HG02798 (cell line): ENCODE measurements around the gene KDELR3.

Experiments
- ATAC-seq: cut with Tn5 transposase; IDR thresholded peaks from one replicate; pipeline ENCODE4 v1.9.1; 2021; ENCODE audit warnings: mild to moderate bottlenecking; ENCODE audit not compliant: unreplicated experiment, poor library complexity

Gene KDELR3

DNA sequence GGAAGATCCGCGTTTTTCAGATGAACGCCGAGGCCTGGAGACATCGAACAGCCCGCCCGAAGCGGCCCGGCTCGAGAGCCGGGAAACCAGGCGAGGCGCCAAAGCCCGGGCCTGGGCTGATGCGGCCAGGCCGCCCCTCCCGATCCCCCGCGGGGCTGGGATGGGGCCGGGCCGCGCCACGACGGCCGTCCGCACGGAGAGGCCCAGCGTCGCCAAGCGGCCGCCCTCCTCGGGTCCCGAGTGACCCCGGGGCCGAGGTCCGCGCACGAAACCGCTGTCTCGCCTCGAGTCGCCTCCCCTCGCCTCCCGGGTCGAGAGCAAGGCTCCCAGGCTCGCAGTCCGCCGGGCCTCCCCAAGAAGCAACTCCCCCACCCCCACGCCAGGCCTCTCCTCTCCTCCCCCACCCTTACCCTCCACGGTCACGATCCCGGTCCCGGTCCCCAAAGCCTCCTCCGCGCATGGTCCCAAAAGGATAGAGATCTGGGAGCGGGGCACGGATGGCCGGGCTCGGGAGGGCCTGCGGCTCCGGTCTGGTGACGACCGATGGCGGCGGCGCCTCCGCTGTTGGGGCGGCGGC is 37.7 kb downstream of the KDELR3 start:
- peak; percentile 23 for ATAC-seq

DNA sequence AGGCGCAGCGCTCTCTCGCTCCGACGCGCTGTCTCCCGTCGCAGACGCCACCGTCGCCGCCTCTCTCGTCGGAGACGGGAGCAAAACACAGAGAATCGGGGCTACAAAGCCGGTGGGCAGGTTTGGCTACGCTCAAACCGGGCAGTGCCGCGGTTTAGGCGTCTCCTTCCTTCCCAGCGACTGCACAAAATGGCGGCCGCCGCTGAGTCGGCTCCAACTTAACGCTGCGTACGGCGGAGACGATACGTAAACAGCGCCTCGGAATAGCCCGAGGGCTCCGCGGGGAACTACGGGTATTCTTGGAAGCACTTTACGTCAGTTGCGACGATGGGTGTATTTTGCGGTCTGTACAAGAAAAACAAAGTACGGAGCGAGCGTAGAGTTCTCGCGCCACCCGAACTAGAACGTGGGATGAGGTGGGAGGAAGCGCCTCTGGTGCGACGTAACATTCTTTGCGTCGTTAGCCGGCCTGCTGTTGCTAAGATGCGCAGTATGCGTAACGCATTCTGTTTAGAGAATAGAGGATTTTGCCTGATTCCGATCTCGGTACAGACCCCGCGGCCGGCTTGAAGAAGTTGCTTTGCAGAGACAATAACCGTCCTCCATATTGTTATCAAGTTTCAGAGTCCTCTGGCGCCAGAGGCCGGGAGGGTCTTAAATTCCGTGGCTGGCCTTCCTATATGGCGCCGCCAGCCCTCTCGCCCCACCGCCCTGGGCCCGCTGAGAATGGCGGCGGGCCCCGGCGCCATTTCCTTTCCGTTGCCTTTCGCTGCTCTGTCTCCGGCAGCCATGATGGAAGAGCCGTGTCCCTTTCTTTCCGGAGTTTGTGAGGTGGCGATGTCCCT is 38.4 kb downstream of the KDELR3 start, which contains the start of gene DDX17:
DDX17 (minus strand) TSS at position 194 of the 845 bp plus-strand sequence.
- ATAC-seq, result peak; percentile 90

DNA sequence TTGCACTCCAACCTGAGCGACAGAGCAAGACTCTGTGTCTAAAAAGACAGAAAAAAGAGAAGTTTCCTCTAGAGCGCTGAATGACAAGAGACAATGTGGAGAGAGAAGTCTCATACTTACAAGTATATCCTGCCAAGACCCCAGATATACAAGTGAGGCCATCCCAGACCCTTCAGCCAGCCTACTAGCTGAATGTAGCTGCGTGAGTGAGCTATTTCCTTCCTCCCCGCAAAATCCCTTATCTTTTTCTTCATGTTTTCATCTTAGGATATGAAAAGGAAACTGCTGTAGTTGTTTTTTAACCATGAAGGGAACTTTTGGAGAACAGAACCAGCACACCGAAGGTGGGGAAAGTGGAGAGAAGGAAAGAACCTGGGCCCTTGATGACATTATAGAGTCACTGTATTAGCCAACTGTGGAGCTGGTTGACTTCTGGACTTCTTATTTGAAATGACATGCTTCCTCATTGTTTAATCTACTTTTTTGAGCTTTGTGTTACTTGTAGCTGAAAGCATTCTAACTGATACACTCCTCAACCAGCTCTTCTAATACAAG is 42.6 kb downstream of the KDELR3 start:
- no peak for ATAC-seq

DNA sequence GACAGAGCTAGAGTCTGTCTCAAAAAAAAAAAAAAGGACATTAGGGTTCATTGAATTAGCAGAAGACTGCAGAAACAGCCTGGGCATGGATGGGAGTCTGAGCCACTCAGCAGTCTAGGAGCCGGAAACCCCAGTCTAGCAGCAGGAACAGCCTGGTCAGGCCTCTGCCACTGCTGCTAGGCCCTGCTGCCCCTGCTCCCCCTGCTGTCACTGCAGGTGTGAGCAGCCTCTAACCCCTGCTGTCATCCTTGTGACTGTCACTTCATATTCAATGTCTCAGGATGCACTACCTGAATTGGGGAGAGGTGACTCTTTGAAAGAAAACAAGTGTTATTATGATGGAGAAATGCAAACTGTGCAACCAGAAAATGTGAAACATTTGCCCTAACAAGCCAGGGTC is 45.2 kb downstream of the KDELR3 start:
- ATAC-seq, result no peak

DNA sequence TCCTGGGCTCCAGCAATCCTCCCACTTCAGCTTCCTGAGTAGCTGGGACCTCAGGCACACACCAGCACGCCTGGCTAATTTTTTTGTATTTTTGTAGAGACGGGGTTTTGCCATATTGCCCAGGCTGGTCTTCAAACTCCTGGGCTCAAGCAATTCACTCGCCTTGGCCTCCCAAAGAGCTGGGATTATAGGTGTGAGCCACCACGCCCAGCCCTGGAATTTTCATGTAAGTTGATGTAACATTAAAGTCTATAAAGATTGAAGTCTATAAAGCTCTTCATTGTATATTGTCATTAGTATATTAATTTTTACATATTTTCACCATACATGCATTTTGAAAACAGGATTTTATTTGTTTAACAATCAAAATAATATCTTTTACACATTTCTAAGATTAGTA is 50.7 kb downstream of the KDELR3 start:
- ATAC-seq, result no peak

DNA sequence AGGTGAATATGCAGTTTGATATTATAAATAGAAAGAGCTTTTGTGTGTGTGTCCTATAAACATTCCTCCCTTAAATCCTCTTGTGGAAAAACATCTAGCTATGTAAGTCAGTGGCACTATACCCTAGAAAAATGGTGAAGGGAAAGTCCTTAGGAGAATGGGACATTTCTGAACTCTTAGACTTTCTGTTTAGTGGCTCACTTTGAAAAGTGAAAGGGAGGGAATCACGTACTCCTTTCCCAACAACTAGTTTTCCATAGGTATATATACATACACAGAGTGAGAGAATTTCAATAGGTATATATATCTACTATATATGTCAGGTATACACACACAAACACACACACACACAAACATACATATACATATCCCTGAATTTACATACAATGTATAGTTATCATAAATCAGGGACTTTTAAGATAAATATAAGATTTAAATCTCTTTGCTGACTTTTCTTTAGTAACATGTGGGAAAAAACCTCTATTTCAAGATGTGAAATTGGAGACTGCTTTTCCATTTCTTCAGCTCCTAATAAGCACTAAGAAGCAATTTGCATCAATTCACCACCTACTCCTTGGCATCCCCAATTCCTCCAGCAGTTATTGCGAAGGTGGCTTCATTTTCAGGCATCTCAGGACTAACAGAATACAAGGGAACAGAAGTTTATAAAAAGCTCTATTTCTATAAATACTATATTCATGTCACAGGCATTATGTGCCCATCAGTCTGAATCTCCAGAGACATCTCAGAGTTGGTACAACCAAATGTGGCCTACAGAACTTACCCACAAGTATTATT is 51.8 kb downstream of the KDELR3 start:
- no peak for ATAC-seq

DNA sequence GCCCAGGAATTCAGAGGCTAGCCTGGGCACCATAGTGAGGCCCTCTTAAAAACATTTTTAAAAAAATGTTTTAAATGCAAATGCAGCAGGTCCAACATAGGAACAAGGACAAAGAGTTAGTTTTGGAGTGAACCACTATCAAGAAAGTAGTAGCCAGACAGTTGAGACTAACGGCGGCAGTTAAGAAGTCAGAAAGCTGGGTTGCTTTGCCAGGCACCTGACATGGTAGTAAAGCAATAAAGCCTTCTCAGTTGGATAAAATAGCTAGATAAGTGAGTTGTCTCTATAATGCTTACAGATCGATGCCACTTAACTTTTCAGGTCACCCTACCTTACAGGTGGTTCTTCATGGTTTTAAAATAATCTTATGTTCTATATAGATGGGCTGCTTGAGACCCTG is 55.1 kb downstream of the KDELR3 start:
- no peak for ATAC-seq

DNA sequence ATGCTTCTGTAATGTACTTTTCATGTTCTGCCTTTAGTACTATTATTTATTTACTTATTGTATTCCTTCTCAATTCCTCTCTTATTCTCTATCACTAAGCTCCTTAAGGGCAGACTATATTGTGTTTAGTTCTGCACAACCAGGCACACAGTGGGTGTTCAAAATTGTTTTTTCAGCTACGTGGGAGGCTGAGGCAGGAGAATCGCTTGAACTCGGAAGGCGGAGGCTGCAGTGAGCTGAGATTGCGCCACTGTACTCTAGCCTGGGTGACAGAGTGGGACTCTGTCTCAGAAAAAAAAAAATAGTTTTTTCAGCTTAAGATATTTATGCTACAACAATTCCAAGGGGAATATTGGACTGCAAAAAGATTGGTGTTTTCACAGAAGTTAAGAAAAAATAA is 55.6 kb downstream of the KDELR3 start:
- ATAC-seq, result no peak

DNA sequence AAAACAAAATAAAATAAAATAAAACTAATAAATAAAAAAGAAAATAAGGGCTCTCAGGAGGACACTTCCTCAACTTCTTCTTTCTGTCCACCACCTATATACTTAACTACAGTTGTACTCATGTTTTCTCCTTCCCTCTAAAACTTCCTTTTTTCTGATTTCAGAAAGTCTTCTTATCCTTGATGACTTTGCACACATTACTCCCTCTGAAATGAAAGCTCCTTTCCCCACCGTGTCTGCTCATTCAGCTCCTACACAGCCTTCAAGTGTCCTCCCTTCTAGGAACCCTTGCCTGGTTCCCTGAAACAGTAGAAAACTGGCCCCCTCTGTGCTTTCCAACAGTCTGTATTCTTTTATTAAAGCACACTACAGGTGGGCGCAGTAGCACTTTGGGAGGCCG is 56.5 kb downstream of the KDELR3 start:
- no peak for ATAC-seq

DNA sequence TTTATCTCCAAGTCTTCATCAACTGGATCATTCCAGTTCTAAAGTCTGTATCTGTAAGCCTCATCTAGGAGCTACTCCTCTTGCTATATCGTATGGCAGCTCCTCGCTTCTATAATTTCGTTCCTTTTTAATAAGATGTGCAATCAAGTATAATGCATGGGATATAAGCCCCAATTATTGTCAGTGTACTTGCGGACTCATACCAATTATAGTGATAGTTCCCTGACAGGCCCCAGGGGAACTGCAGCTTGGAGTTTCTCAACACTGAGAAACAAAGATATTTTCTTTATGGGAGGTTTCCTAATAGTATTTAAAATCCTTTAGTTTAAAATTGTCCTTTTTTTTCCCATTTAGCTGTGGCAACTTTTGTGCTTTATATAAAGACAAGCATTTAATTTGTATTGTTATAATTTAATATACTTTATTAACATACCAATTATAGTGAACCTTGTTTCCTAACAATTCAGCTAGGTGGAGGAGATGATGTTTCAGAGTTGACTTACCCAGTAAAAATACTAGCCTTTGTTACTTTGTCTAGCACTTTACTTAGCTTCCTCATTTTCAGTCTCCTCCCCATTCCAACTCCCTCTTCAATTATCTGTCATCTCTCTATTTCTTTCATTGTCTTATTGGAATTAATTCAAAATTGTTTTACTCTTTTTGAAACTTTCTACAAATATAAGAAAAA is 63.5 kb downstream of the KDELR3 start:
- no peak for ATAC-seq
